Measurements from ENCODE around the gene TAP2. TPM values are rescaled to one million over a fixed set of nuclear protein-coding genes. Genes with fewer than 3 reads are reported as not detected.

Gene TAP2
- total RNA-seq, 4 donors from 2014 or later, result 12.3 to 48.2 (median 27.1) TPM

- WGBS, 2 donors (ENCODE audit: low coverage in 1 of 2), result 15 to 17% methylated on average over 5 of the region's 5 CpGs
These were observed 29.8 kb upstream of the TAP2 start for GRCh38 chr6:32868257-32868788.

GRCh38 chr6:32867554-32868256 is 29.2 kb upstream of the TAP2 start:
- in situ Hi-C loops (cut with MboI; ENCODE audit: low pct_ligation_motif_present in 1 of 4, low pct_unique_long_range_greater_than_20kb in 1 of 4, low sequenced_read_pairs in 3 of 4), result no loop called here
- no peak for DNase-seq
- peaks cover 0 to 11% (median 1%) of the 10 kb centered on the region in 4 donors for H3K4me1 ChIP-seq
- H3K4me3 ChIP-seq, result no peak overlapping the region
- 29 to 39% methylated on average over 8 of the region's 8 CpGs for WGBS, 2 donors (ENCODE audit: low coverage in 1 of 2)
- TF ChIP-seq EP300 (IDR thresholded peaks at IDR 0.05; ENCODE audit: low read depth) (no peak), CTCF (IDR thresholded peaks at IDR 0.05) (no peak), POLR2AphosphoS5 (IDR thresholded peaks at IDR 0.05) (no peak), POLR2A (IDR thresholded peaks at IDR 0.05) (no peak)
- no peak overlapping the region for H3K27ac ChIP-seq
- H3K27me3 ChIP-seq, result peaks cover 10% of the 10 kb centered on the region
- H3K36me3 ChIP-seq, result no peaks in the 10 kb centered on the region
- H3K9me3 ChIP-seq, result no peaks in the 10 kb centered on the region
- intact Hi-C loops (cut with DNase I; ENCODE audit: low total_unique reads), result loop anchor here (5.0 kb wide), 1 partner anchor 35 kb away; no protein-coding TSS in a partner anchor

More at GRCh38 chr6:32868257-32868788, 29.8 kb upstream of the TAP2 start:
- Histone ChIP-seq H3K9me3 (no peaks in the 10 kb centered on the region), H3K36me3 (no peaks in the 10 kb centered on the region), H3K4me1 (peaks cover 0 to 11% (median 1%) of the 10 kb centered on the region in 4 donors), H3K4me3 (no peak overlapping the region), H3K27ac (no peak overlapping the region), H3K27me3 (peaks cover 12% of the 10 kb centered on the region)
- peak; percentile 86 for DNase-seq
- in situ Hi-C loops (cut with MboI; ENCODE audit: low pct_ligation_motif_present in 1 of 4, low pct_unique_long_range_greater_than_20kb in 1 of 4, low sequenced_read_pairs in 3 of 4), result no loop called here
- TF ChIP-seq EP300 (IDR thresholded peaks at IDR 0.05; ENCODE audit: low read depth) (no peak), POLR2AphosphoS5 (IDR thresholded peaks at IDR 0.05) (no peak), CTCF (IDR thresholded peaks at IDR 0.05) (peak; percentile 92 to 98 (median 96)), POLR2A (IDR thresholded peaks at IDR 0.05) (no peak)
- intact Hi-C loops (cut with DNase I; ENCODE audit: low total_unique reads), result loop anchor here (5.0 kb wide), 1 partner anchor 36 kb away; no protein-coding TSS in a partner anchor

- intact Hi-C loops (cut with DNase I; ENCODE audit: low total_unique reads), result loop anchor here (5.0 kb wide), 1 partner anchor 35 kb away; no protein-coding TSS in a partner anchor
- 44 to 66% methylated on average over 3 of the region's 3 CpGs for WGBS, 2 donors (ENCODE audit: low coverage in 1 of 2)
- H3K36me3 ChIP-seq, result no peaks in the 10 kb centered on the region
- no peak overlapping the region for H3K4me3 ChIP-seq
- no peak for TF ChIP-seq POLR2A (IDR thresholded peaks at IDR 0.05)
- TF ChIP-seq CTCF (IDR thresholded peaks at IDR 0.05), result no peak
- no peak for TF ChIP-seq EP300 (IDR thresholded peaks at IDR 0.05; ENCODE audit: low read depth)
- no peak overlapping the region for H3K27ac ChIP-seq
- peaks cover 0 to 11% (median 1%) of the 10 kb centered on the region in 4 donors for H3K4me1 ChIP-seq
- in situ Hi-C loops (cut with MboI; ENCODE audit: low pct_ligation_motif_present in 1 of 4, low pct_unique_long_range_greater_than_20kb in 1 of 4, low sequenced_read_pairs in 3 of 4), result no loop called here
- H3K27me3 ChIP-seq, result peaks cover 10% of the 10 kb centered on the region
- no peaks in the 10 kb centered on the region for H3K9me3 ChIP-seq
- DNase-seq, result no peak
These were observed 28.5 kb upstream of the TAP2 start for GRCh38 chr6:32867022-32867477.

DNA sequence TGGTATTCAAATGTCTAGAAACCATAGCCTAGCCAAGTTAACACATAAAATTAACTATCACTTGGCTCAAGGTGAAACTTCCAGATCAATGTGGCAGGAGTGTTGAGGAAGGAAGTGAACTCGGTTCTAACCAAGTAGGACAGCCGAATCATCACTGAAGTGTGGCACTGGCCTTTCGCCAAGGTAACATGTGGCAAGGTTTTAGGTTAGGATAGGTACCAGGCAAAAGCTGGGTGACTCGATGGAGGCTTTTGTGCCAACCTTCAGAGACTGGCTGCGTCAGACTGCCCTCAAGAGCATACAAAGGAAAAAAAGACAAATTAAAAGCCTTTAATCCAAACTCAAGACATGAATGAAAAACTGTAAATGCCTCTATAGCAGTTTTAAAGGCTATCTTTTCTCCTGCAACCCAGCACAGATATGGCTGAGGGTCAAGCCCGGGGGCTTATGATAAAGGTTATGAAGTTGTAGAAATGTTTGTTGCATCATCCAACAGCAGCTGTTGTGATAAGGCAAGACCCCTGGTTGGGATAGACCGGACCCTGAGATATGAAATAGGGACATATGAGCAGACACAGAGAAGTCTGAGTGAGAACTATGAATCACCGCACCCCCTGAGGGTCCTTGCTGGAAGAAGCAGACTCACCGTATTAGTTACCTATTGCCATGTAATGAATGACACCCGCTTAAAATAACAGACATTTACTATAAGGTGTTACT is 27.3 kb upstream of the TAP2 start:
- H3K9me3 ChIP-seq, result no peaks in the 10 kb centered on the region
- no peaks in the 10 kb centered on the region for H3K36me3 ChIP-seq
- H3K4me1 ChIP-seq, result peaks cover 0 to 11% (median 1%) of the 10 kb centered on the region in 4 donors
- 68 to 84% methylated on average over 4 to 10 of the region's 10 CpGs for WGBS, 2 donors (ENCODE audit: low coverage in 1 of 2)
- H3K27ac ChIP-seq, result no peak overlapping the region
- peaks cover 8% of the 10 kb centered on the region for H3K27me3 ChIP-seq
- H3K4me3 ChIP-seq, result no peak overlapping the region
- in situ Hi-C loops (cut with MboI; ENCODE audit: low pct_ligation_motif_present in 1 of 4, low pct_unique_long_range_greater_than_20kb in 1 of 4, low sequenced_read_pairs in 3 of 4) (no loop called here), intact Hi-C loops (cut with DNase I; ENCODE audit: low total_unique reads) (loop anchor here (5.0 kb wide), 1 partner anchor 34 kb away; no protein-coding TSS in a partner anchor)
- TF ChIP-seq EP300 (IDR thresholded peaks at IDR 0.05; ENCODE audit: low read depth) (no peak), CTCF (IDR thresholded peaks at IDR 0.05) (no peak), POLR2AphosphoS5 (IDR thresholded peaks at IDR 0.05) (no peak), POLR2A (IDR thresholded peaks at IDR 0.05) (no peak)
- DNase-seq, result no peak
